ENCODE data around the gene TMEM39B.
"Not testable (repeated sequence)": the region's sequence is repeated elsewhere in the genome, so short reads cannot be mapped to it uniquely, and the experiment has no call there.

Gene TMEM39B

DNA sequence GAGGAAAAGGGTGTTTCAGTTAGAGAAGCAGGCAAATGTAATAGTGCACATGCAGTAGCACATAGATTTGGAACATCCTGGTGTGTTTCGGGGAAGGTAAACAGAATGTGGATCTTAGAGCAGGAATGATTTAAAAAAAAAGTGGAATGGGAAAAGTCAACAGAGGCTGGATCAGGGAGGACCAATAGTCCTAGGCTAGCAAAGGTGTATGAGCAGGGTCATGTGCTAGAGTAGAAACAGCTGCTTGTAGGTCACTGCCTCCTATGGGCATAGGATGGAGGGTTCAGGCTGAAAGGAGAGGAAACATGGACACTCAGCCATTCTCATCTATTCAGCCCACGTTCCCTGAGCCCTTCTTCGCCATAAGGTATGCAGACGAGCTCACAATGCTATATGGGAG lies 31.4 kb downstream of the TMEM39B start:
- Histone ChIP-seq H3K36me3 (ENCODE audit: control insufficient read depth, insufficient read depth, low read length) (no peaks in the 10 kb centered on the region), H3K9me3 (ENCODE audit: control insufficient read depth, low read length) (no peaks in the 10 kb centered on the region), H3K9ac (ENCODE audit: low read length) (no peak overlapping the region), H3K4me3 (ENCODE audit: low read length) (no peak overlapping the region), H3K4me1 (ENCODE audit: control insufficient read depth, insufficient read depth, low read length) (peaks cover 11% of the 10 kb centered on the region), H3K27me3 (ENCODE audit: control insufficient read depth, insufficient read depth, low read length) (no peaks in the 10 kb centered on the region)

DNA sequence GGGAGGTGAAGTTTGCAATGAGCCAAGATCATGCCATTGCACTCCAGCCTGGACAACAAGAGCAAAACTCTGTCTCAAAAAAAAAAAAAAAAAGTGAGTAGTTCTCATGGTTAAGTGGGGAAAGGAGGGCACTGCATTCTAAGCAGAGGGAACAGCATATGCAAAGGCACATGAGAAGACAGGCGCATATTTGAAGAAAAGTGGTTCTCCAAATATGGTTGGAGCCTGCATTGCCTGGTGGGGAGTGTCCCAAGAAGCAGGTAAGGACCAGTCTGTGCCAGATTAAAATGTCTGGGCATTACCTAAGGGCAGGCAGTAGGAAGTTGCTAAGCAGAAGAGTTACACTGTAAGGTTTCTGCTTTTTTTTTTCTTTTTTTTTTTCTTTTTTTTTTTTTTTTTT lies 32.6 kb downstream of the TMEM39B start:
- peaks cover 21% of the 10 kb centered on the region for H3K4me1 ChIP-seq (ENCODE audit: control insufficient read depth, insufficient read depth, low read length)
- no peaks in the 10 kb centered on the region for H3K27me3 ChIP-seq (ENCODE audit: control insufficient read depth, insufficient read depth, low read length)
- H3K9ac ChIP-seq (ENCODE audit: low read length), result no peak overlapping the region
- no peak overlapping the region for H3K4me3 ChIP-seq (ENCODE audit: low read length)
- no peaks in the 10 kb centered on the region for H3K36me3 ChIP-seq (ENCODE audit: control insufficient read depth, insufficient read depth, low read length)
- H3K9me3 ChIP-seq (ENCODE audit: control insufficient read depth, low read length), result no peaks in the 10 kb centered on the region

DNA sequence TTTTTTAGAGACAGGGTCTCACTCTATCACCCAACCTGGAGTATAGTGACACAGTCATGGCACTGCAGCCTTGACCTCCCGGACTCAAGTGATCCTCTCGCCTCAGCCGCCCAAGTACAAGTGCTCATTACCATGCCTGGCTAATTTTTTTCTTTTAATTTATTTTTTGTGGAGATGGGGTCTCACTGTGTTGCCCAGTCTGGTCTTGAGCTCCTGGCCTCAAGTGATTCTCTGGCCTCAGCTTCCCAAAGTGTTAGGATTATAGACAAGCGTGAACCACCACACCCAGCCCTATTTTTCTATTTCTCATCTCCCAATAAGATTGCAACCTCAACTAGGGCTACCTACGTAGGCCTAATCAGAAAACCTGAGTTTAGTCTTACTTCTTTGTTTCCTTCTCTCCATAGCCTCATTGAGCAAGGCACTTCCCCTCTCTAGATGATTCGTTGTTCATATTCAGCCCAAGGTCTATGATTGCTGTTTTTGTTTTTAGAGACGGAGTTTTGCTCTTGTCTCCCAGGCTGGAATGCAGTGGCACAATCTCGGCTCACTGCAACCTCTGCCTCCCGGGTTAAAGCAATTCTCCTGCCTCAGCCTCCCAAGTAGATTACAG lies 34.0 kb downstream of the TMEM39B start:
- H3K9me3 ChIP-seq (ENCODE audit: control insufficient read depth, low read length), result no peaks in the 10 kb centered on the region
- H3K36me3 ChIP-seq (ENCODE audit: control insufficient read depth, insufficient read depth, low read length), result no peaks in the 10 kb centered on the region
- no peak overlapping the region for H3K4me3 ChIP-seq (ENCODE audit: low read length)
- H3K27me3 ChIP-seq (ENCODE audit: control insufficient read depth, insufficient read depth, low read length), result no peaks in the 10 kb centered on the region
- H3K4me1 ChIP-seq (ENCODE audit: control insufficient read depth, insufficient read depth, low read length), result peaks cover 19% of the 10 kb centered on the region
- H3K9ac ChIP-seq (ENCODE audit: low read length), result no peak overlapping the region

DNA sequence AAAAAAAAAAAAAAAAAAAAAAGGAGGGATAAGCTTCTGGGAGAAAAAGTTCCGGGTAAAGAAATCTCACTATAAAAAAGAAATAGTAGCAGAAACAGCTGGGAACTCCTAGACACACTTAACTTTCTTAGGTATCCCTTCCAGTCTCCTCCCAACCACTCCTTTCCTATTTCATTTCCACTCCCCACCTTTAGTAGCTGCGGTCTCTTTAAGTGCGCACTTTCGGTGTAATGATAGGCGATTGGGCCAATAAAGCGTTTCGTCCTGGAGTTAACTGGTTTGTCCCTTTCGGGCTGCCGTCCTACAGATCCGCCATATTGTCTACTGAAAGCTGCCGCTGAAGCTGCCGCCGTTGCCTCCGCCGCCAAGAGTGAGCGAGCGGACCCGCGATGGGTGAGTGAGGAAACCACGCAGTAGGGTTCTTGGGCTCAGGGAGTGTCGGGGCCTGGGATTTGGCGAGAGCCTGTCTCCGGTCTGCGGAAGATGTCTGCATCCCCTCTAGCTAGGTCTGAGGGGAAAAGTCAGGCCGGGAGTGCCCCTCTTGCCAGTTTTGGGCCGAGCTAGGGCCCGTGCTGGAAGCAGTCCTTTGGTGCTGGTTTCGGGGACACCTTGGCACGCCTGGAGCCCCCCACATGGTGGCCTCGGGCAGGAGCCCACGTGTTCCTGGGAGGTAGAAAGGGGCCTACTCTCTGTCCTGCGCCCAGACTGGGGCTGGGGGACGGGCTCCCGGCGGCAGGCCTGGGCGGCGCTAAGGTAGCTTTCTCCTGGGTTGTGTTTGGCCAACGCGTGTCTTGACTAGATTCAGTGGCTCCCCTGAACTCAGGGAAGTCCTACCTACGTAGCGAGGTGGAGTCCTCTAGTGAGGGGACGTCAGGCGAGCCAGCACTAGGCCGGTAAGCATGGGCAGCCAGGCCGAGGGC lies 35.3 kb downstream of the TMEM39B start, which contains the start of gene KPNA6:
KPNA6 (plus strand) TSS at position 315 of the 920 bp plus-strand sequence; CDS start at position 390, 75 bp downstream.
- H3K4me3 ChIP-seq (ENCODE audit: low read length), result peak within 1 kb of the TSS; percentile 99
- H3K9me3 ChIP-seq (ENCODE audit: control insufficient read depth, low read length), result no peaks in the 10 kb centered on the region
- H3K27me3 ChIP-seq (ENCODE audit: control insufficient read depth, insufficient read depth, low read length), result no peaks in the 10 kb centered on the region
- H3K36me3 ChIP-seq (ENCODE audit: control insufficient read depth, insufficient read depth, low read length), result no peaks in the 10 kb centered on the region
- peak within 1 kb of the TSS; percentile 89 for H3K9ac ChIP-seq (ENCODE audit: low read length)
- peaks cover 22% of the 10 kb centered on the region for H3K4me1 ChIP-seq (ENCODE audit: control insufficient read depth, insufficient read depth, low read length)

DNA sequence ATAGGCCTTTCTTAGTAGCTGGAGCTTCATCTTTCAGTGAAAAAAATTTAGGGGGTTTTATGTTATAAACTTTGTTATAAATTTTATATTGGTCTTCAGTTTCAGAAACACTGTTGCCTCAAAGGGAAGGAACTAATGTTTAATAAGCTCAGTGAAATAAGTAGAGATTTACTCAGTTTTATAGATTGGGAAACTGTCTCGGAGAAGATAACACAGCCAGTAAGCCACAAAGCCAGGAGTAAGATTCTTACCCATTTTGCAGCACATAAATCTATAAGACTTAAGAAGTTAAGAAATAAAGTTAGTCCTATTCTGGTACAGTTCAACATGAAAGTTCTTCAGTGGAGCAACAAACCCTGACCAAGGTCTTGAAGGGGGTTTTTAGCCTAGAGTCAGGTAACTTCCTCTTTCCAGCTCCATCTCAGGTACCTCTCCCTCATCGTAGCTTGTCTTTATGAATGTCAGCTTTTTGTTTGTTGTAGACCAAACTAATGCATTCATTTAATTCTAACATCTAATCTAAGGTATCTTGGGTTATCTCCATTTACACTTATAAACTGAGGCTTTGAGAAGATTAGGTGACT lies 38.4 kb downstream of the TMEM39B start:
- H3K9me3 ChIP-seq (ENCODE audit: control insufficient read depth, low read length), result no peaks in the 10 kb centered on the region
- H3K36me3 ChIP-seq (ENCODE audit: control insufficient read depth, insufficient read depth, low read length), result no peaks in the 10 kb centered on the region
- no peaks in the 10 kb centered on the region for H3K27me3 ChIP-seq (ENCODE audit: control insufficient read depth, insufficient read depth, low read length)
- H3K9ac ChIP-seq (ENCODE audit: low read length), result no peak overlapping the region
- H3K4me1 ChIP-seq (ENCODE audit: control insufficient read depth, insufficient read depth, low read length), result peaks cover 32% of the 10 kb centered on the region
- no peak overlapping the region for H3K4me3 ChIP-seq (ENCODE audit: low read length)

DNA sequence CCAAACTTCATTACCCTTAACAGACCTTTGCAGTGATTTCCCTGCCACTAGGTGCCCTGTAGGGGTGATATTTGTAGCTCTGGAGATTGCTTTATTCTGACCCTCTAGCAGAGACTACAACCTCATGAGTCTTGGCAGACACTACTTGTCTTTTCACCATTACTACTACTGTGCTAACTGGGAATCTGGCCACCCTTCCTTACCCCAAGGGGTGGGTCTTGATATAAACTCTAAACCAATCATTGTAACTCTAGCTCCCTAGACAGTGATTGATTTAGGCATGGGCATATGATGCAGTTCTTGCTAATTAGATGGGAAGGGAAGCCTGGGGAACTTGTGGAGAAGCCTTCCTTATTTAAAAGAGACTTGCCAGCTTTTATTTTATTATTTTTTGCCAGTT lies 39.0 kb downstream of the TMEM39B start:
- Histone ChIP-seq H3K4me1 (ENCODE audit: control insufficient read depth, insufficient read depth, low read length) (peaks cover 35% of the 10 kb centered on the region), H3K36me3 (ENCODE audit: control insufficient read depth, insufficient read depth, low read length) (no peaks in the 10 kb centered on the region), H3K9me3 (ENCODE audit: control insufficient read depth, low read length) (no peaks in the 10 kb centered on the region), H3K9ac (ENCODE audit: low read length) (no peak overlapping the region), H3K4me3 (ENCODE audit: low read length) (no peak overlapping the region), H3K27me3 (ENCODE audit: control insufficient read depth, insufficient read depth, low read length) (no peaks in the 10 kb centered on the region)

DNA sequence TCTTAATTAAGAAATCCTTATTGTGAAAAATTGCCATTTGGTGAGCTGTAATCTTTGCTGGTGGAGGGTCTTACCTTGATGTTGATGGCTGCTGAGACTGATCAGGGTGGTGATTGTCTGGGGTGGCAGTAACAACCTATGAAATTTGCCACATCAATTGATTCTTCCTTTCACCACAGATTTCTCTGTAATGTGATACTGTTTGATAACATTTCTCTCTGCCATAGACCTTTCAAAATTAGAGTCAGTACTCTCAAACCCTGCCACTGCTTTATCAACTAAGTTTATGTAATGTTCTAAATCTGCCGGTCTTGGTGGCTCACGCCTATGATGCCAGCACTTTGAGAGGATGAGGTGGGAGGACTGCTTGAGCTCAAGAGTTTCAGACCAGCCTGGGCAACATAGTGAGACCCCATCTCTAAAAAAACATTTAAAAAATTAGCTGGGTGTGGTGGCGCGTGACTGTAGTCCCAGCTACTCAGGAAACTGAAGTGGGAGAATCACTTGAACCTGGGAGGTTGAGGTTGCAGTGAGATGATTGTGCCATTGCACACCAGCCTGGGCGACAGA lies 40.2 kb downstream of the TMEM39B start:
- H3K9me3 ChIP-seq (ENCODE audit: control insufficient read depth, low read length), result no peaks in the 10 kb centered on the region
- H3K27me3 ChIP-seq (ENCODE audit: control insufficient read depth, insufficient read depth, low read length), result no peaks in the 10 kb centered on the region
- H3K4me3 ChIP-seq (ENCODE audit: low read length), result no peak overlapping the region
- H3K9ac ChIP-seq (ENCODE audit: low read length), result no peak overlapping the region
- no peaks in the 10 kb centered on the region for H3K36me3 ChIP-seq (ENCODE audit: control insufficient read depth, insufficient read depth, low read length)
- H3K4me1 ChIP-seq (ENCODE audit: control insufficient read depth, insufficient read depth, low read length), result peaks cover 35% of the 10 kb centered on the region

DNA sequence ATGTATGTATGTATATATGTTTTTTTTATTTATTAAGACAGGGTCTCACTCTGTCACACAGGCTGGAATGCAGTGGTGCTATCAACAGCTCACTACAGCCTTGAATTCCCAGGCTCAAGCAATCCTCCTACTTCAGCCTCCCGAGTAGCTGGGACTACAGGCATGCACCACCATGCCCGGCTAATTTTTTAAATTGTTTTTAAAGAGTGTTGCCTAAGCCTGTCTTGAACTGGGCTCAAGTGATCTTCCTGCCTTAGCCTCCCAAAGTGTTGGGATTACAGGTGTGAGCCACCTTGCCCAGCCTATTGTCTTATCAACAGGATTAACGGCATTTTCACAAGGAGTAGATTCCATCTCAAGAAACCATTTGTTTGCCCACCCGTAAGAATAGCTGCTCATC lies 40.7 kb downstream of the TMEM39B start:
- H3K27me3 ChIP-seq (ENCODE audit: control insufficient read depth, insufficient read depth, low read length); H3K4me3 ChIP-seq (ENCODE audit: low read length); H3K9ac ChIP-seq (ENCODE audit: low read length); H3K36me3 ChIP-seq (ENCODE audit: control insufficient read depth, insufficient read depth, low read length); H3K9me3 ChIP-seq (ENCODE audit: control insufficient read depth, low read length): not testable (repeated sequence)
- H3K4me1 ChIP-seq (ENCODE audit: control insufficient read depth, insufficient read depth, low read length), result peaks cover 35% of the 10 kb centered on the region

DNA sequence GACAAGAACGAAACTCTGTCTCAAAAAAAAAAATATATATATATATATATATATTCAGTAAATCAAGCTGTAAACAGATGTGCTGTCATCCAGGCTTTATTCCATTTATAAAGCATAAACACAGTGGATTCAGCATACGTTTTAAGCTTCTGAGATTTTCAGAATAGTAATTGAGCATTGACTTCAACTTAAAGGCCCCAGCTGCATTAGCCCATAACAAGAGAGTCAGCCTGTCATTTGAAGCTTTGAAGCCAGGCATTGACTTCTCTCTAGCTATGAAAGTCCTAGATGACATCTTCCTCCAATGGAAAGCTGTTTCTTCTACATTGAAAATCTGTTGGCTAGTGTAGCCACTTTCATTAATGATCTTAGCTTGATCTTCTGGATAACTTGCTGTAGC lies 41.7 kb downstream of the TMEM39B start:
- Histone ChIP-seq H3K9ac (ENCODE audit: low read length) (no peak overlapping the region), H3K36me3 (ENCODE audit: control insufficient read depth, insufficient read depth, low read length) (no peaks in the 10 kb centered on the region), H3K27me3 (ENCODE audit: control insufficient read depth, insufficient read depth, low read length) (no peaks in the 10 kb centered on the region), H3K4me3 (ENCODE audit: low read length) (no peak overlapping the region), H3K9me3 (ENCODE audit: control insufficient read depth, low read length) (no peaks in the 10 kb centered on the region), H3K4me1 (ENCODE audit: control insufficient read depth, insufficient read depth, low read length) (peaks cover 35% of the 10 kb centered on the region)

DNA sequence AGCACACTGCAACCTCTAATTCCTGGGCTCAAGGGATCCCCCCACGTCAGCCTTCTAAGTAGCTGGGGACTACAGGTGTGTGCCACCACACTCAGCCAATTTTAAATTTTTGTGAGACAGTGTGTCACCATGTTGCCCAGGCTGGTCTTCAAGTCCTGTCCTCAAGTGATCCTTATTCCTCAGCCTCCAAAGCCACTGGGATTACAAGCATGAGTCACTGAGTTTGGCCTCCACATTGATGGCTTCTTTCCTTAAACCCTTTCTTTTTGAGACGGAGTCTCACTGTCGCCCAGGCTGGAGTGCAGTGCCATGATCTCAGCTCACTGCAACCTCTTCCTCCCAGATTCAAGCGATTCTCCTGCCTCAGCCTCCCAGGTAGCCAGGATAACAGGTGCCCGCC lies 42.8 kb downstream of the TMEM39B start:
- Histone ChIP-seq H3K4me3 (ENCODE audit: low read length) (no peak overlapping the region), H3K27me3 (ENCODE audit: control insufficient read depth, insufficient read depth, low read length) (no peaks in the 10 kb centered on the region), H3K9me3 (ENCODE audit: control insufficient read depth, low read length) (no peaks in the 10 kb centered on the region), H3K4me1 (ENCODE audit: control insufficient read depth, insufficient read depth, low read length) (peaks cover 24% of the 10 kb centered on the region), H3K36me3 (ENCODE audit: control insufficient read depth, insufficient read depth, low read length) (no peaks in the 10 kb centered on the region), H3K9ac (ENCODE audit: low read length) (no peak overlapping the region)

DNA sequence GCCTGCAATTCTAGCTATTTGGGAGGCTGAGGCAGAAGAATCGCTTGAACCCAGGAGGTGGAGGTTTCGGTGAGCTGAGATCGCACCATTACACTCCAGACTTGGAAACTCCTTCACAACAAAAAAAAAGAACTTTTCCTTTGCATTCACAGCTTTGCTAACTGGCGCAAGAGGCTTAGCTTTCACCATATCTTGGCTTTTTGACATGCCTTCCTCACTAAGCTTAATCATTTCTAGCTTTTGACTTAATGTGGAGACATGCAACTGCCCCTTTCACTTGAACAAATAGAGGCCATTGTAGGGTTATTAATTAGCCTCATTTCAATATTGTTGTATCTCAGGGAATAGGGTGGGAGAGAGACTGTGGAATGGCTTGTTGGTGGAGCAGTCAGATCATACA lies 43.8 kb downstream of the TMEM39B start:
- no peaks in the 10 kb centered on the region for H3K27me3 ChIP-seq (ENCODE audit: control insufficient read depth, insufficient read depth, low read length)

DNA sequence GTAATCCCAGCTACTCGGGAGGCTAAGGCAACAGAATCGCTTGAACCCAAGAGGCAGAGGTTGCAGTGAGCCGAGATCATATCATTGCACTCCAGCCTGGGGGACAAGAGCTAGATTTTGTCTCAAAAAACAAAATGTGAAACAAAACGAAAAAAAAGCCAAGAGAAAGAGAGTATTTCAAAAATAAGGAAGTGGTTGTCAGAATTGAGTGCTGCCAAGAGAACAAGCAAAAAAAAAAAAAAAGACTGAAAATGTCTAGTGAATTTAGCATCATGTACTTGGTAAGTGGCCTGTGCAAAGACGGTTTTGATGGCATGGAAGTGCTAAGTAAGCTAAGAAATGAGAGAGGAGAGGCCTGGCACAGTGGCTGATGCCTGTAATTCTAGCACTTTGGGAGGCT lies 49.4 kb downstream of the TMEM39B start:
- Histone ChIP-seq H3K27me3 (ENCODE audit: control insufficient read depth, insufficient read depth, low read length) (no peaks in the 10 kb centered on the region), H3K9me3 (ENCODE audit: control insufficient read depth, low read length) (no peaks in the 10 kb centered on the region), H3K36me3 (ENCODE audit: control insufficient read depth, insufficient read depth, low read length) (no peaks in the 10 kb centered on the region), H3K4me1 (ENCODE audit: control insufficient read depth, insufficient read depth, low read length) (peaks cover 5% of the 10 kb centered on the region), H3K4me3 (ENCODE audit: low read length) (no peak overlapping the region), H3K9ac (ENCODE audit: low read length) (no peak overlapping the region)

More for the DNA sequence above, 43.8 kb downstream of the TMEM39B start:
- no peaks in the 10 kb centered on the region for H3K9me3 ChIP-seq (ENCODE audit: control insufficient read depth, low read length)
- H3K4me1 ChIP-seq (ENCODE audit: control insufficient read depth, insufficient read depth, low read length), result peaks cover 23% of the 10 kb centered on the region
- no peaks in the 10 kb centered on the region for H3K36me3 ChIP-seq (ENCODE audit: control insufficient read depth, insufficient read depth, low read length)
- no peak overlapping the region for H3K9ac ChIP-seq (ENCODE audit: low read length)
- no peak overlapping the region for H3K4me3 ChIP-seq (ENCODE audit: low read length)
